ENCODE measurements around the gene ADI1.

- no peak for TF ChIP-seq POLR2AphosphoS5 (IDR thresholded peaks at IDR 0.05; ENCODE audit: low read depth)
- TF ChIP-seq, protein P1, sequence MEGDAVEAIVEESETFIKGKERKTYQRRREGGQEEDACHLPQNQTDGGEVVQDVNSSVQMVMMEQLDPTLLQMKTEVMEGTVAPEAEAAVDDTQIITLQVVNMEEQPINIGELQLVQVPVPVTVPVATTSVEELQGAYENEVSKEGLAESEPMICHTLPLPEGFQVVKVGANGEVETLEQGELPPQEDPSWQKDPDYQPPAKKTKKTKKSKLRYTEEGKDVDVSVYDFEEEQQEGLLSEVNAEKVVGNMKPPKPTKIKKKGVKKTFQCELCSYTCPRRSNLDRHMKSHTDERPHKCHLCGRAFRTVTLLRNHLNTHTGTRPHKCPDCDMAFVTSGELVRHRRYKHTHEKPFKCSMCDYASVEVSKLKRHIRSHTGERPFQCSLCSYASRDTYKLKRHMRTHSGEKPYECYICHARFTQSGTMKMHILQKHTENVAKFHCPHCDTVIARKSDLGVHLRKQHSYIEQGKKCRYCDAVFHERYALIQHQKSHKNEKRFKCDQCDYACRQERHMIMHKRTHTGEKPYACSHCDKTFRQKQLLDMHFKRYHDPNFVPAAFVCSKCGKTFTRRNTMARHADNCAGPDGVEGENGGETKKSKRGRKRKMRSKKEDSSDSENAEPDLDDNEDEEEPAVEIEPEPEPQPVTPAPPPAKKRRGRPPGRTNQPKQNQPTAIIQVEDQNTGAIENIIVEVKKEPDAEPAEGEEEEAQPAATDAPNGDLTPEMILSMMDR (IDR thresholded peaks at IDR 0.05; ENCODE audit: insufficient read depth, low read length) = no peak
These were observed 42.9 kb downstream of the ADI1 start for GRCh38 chr2:3476321-3476984.

All from HL-60 (cell line).